Right cardiac atrium (tissue), 5 donors: ENCODE measurements around the gene CELF2. TPM values are rescaled to one million over a fixed set of nuclear protein-coding genes. Genes with fewer than 3 reads are reported as not detected.
A peak's percentile ranks its signal among the peaks of the same experiment; 100 is the strongest.

Source experiments
- ATAC-seq, 2 donors: fragments of 200-7000 bp; cut with Tn5 transposase; one replicate each; pipeline versions ENCODE4 v1.8.0 to v1.9.1; 2020; ENCODE audit warnings: moderate library complexity in 2 of 2, mild to moderate bottlenecking in 1 of 2
- DNase-seq, 3 donors: peaks; one replicate each; pipeline ENCODE4 v3.0.0-alpha.2; 2020
- H3K27ac ChIP-seq: one replicate; pipeline ENCODE4 v1.5.1; 2013; ENCODE audit warnings: mild to moderate bottlenecking, low read length, control low read depth, moderate library complexity
- H3K27me3 ChIP-seq: one replicate; pipeline ENCODE4 v1.6.1; 2013; ENCODE audit not compliant: control insufficient read depth, insufficient read depth
- H3K4me1 ChIP-seq: one replicate; pipeline ENCODE4 v1.6.1; 2013; ENCODE audit warnings: low read length; ENCODE audit not compliant: control insufficient read depth, insufficient read depth
- H3K4me3 ChIP-seq: one replicate; pipeline ENCODE4 v1.5.1; 2013; ENCODE audit warnings: low read length, control low read depth
- H3K9me3 ChIP-seq: one replicate; pipeline ENCODE4 v1.6.1; 2013; ENCODE audit warnings: low read length; ENCODE audit not compliant: control insufficient read depth
- WGBS: extraction: QIAGEN DNeasy Blood & Tissue Kit; methylation state at CpG from one replicate; pipeline ENCODE4 v1.1.7; 2013; 5-methylcytosine and 5-hydroxymethylcytosine counted together
- intact Hi-C, 4 donors: fragments of 100-400 bp; cut with DNase I; formaldehyde crosslinking; loops; one replicate each; pipeline versions ENCODE4 v1.11.0 to v1.14.0; 2022 to 2023
- polyA plus RNA-seq: library from polyadenylated mRNA; stranded (reverse); fragments of 200-250 nt; gene quantifications from one replicate; pipeline ENCODE4 v1.2.3, GENCODE V29; 2013
- total RNA-seq, 4 donors: library from RNA; stranded (reverse); fragmentation: NEBNext Ultra II Directional; extraction: Animal tissue kit (Norgen Biotek cat#: 25700); gene quantifications; one replicate each; pipeline ENCODE4 v1.2.1, GENCODE V29; 2021
- donor health status: healthy with polysubstance abuse.
- donor health status: DM: no; HTN: yes; CAD: no.
- donor health status: DM: no; HTN: no; CAD: no.
- donor health status: DM: no; HTN: yes; CAD: no; lungs with severe emphysema.
- donor health status: DM: yes; HTN: yes; CAD: no.

CELF2 gene
- total and polyA plus RNA-seq, 5 donors: 19.4 to 87.0 (median 76.8) TPM

GRCh38 chr10:11292576-11293302, 275.1 kb downstream of the CELF2 start:
- Histone ChIP-seq H3K9me3 (no peaks in the 10 kb centered on the region), H3K27ac (no peak overlapping the region), H3K4me1 (peaks cover 2% of the 10 kb centered on the region), H3K4me3 (no peak overlapping the region), H3K27me3 (no peaks in the 10 kb centered on the region)
- ATAC-seq (no peak), DNase-seq (no peak)
- 95% methylated on average over 14 of the region's 14 CpGs for WGBS
- intact Hi-C loops: no loop called here

GRCh38 chr10:11293332-11293731, 275.7 kb downstream of the CELF2 start:
- Histone ChIP-seq H3K27ac (no peak overlapping the region), H3K4me1 (peaks cover 2% of the 10 kb centered on the region), H3K4me3 (no peak overlapping the region), H3K27me3 (no peaks in the 10 kb centered on the region), H3K9me3 (no peaks in the 10 kb centered on the region)
- 89% methylated on average over 7 of the region's 7 CpGs for WGBS
- ATAC-seq (no peak), DNase-seq (no peak)
- intact Hi-C loops: no loop called here

DNA sequence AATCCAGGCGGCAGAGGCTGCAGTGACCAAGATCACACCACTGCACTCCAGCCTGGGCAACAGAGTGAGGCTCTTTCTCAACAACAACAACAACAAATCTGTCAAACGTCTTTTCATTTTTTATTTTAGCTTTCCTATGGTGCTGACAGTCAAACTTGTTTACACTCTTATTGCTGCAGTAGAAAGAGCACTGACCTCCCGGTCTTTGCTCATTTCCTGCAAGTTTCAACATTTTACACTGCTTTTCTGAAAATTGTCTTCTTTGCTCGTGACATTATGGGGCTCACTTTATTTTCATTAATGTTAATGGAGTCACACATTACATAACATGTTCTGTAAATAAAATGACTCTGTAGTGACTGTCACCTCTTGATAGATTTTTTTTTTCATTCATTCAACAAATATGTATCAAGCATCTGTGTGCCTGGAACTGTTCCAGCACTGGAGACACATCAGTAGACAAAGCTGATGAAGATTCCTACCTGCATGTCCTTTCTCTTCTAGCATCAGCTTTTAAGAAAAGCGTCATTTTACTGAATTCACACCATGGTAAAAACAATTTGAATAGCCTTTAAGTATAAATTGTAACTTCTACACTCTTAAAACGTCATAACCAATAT, 277.3 kb downstream of the CELF2 start:
- Histone ChIP-seq H3K4me3 (no peak overlapping the region), H3K27me3 (no peaks in the 10 kb centered on the region), H3K9me3 (no peaks in the 10 kb centered on the region), H3K4me1 (peaks cover 2% of the 10 kb centered on the region), H3K27ac (no peak overlapping the region)
- DNase-seq (no peak), ATAC-seq (no peak)
- intact Hi-C loops: no loop called here
- WGBS: 75% methylated on average over 6 of the region's 6 CpGs

GRCh38 chr10:11295492-11295891, 277.8 kb downstream of the CELF2 start:
- DNase-seq: no peak
- Histone ChIP-seq H3K9me3 (no peaks in the 10 kb centered on the region), H3K27ac (no peak overlapping the region), H3K4me3 (no peak overlapping the region), H3K27me3 (no peaks in the 10 kb centered on the region), H3K4me1 (peaks cover 2% of the 10 kb centered on the region)
- 95% methylated on average over 3 of the region's 3 CpGs for WGBS
- no peak for ATAC-seq
- intact Hi-C loops: no loop called here

DNA sequence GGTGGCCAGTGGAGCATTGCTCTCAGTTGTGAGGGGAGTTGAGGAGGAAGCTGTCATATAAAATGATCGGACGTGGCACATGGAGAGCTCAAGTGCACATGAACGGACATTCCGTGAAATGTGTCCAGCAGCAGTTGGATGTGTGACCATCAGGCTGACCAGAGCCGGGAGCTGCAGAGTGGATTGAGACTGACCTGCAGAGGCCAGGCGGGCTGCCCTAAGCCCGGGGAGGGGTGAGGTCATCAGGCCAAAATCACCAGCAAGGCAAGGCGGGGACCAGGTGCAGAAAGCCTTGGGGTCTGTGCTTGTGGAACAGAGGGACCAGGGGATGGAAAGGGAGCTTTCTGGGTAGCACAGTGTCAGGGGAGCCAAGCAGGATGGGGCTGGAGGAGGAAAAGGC, 279.5 kb downstream of the CELF2 start:
- intact Hi-C loops: no loop called here
- ATAC-seq: no peak

DNA sequence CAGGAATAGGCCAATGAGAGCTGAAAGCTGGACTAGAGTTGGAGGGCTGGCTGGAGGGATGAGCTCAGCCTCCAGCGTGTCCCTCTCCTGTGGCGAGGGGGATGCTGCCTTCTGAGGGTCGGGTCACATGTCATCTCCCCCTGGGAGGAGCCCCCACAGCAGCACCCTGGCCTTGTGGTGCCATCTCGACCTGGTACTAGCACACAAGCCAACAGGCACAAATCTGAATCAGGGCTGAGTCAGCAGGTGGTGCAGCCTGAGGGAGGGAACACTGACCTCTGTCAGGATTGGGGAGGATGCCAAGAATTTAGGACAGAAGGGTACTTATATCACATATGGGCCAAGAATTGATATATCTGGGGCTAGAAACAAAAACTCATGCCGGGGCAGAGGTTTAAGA, 280.4 kb downstream of the CELF2 start:
- Histone ChIP-seq H3K27me3 (no peaks in the 10 kb centered on the region), H3K9me3 (no peaks in the 10 kb centered on the region), H3K4me3 (no peak overlapping the region), H3K27ac (no peak overlapping the region), H3K4me1 (peaks cover 2% of the 10 kb centered on the region)
- DNase-seq (no peak), ATAC-seq (peak in 1 of 2 donors; percentile 27)
- intact Hi-C loops: no loop called here
- WGBS: 67% methylated on average over 5 of the region's 5 CpGs

More for the DNA sequence above, 279.5 kb downstream of the CELF2 start:
- Histone ChIP-seq H3K4me1 (peaks cover 2% of the 10 kb centered on the region), H3K27ac (no peak overlapping the region), H3K4me3 (no peak overlapping the region), H3K27me3 (no peaks in the 10 kb centered on the region), H3K9me3 (no peaks in the 10 kb centered on the region)
- no peak for DNase-seq
- 95% methylated on average over 8 of the region's 8 CpGs for WGBS

DNA sequence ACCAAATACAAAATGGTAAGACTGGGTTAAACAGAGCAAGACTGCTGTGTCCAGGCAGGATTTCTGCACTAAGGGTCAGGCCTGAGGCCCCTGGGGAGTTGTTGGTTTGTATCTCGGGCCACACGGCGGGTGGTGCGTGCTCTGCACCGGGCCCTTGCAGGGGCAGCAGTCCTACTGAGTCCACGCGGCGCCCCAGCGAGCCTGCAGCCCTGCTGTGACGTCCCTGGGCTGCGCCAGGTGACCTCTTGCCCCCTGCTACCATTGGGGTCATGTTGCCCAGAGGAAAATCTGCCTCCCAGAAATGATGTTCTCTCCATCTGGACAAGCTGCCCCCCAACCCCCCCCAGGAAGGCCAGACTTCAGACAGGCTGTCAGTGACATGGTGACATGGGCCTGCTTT, 281.5 kb downstream of the CELF2 start:
- H3K4me3 ChIP-seq: no peak overlapping the region
- H3K9me3 ChIP-seq: no peaks in the 10 kb centered on the region
- DNase-seq: no peak
- 85% methylated on average over 11 of the region's 11 CpGs for WGBS
- ATAC-seq: no peak
- intact Hi-C loops: no loop called here
- peaks cover 2% of the 10 kb centered on the region for H3K4me1 ChIP-seq
- no peak overlapping the region for H3K27ac ChIP-seq
- H3K27me3 ChIP-seq: no peaks in the 10 kb centered on the region

- intact Hi-C loops: no loop called here
- ATAC-seq: no peak
- H3K9me3 ChIP-seq: no peaks in the 10 kb centered on the region
- H3K27ac ChIP-seq: no peak overlapping the region
- no peak overlapping the region for H3K4me3 ChIP-seq
- no peak for DNase-seq
- WGBS: 92% methylated on average over 8 of the region's 8 CpGs
- H3K4me1 ChIP-seq: peaks cover 2% of the 10 kb centered on the region
- H3K27me3 ChIP-seq: no peaks in the 10 kb centered on the region
These were observed 282.4 kb downstream of the CELF2 start for GRCh38 chr10:11300026-11300425.

GRCh38 chr10:11300563-11300962, 282.9 kb downstream of the CELF2 start:
- intact Hi-C loops: no loop called here
- Histone ChIP-seq H3K9me3 (no peaks in the 10 kb centered on the region), H3K27me3 (no peaks in the 10 kb centered on the region), H3K4me1 (peaks cover 2% of the 10 kb centered on the region), H3K27ac (no peak overlapping the region), H3K4me3 (no peak overlapping the region)
- 82% methylated on average over 14 of the region's 14 CpGs for WGBS
- no peak for DNase-seq
- ATAC-seq: no peak

- Histone ChIP-seq H3K27me3 (no peaks in the 10 kb centered on the region), H3K4me1 (peaks cover 2% of the 10 kb centered on the region), H3K27ac (no peak overlapping the region), H3K4me3 (no peak overlapping the region), H3K9me3 (no peaks in the 10 kb centered on the region)
- ATAC-seq: no peak
- 87% methylated on average over 22 of the region's 22 CpGs for WGBS
- intact Hi-C loops: no loop called here
- DNase-seq: no peak
These were observed 284.0 kb downstream of the CELF2 start for GRCh38 chr10:11301571-11302111.

DNA sequence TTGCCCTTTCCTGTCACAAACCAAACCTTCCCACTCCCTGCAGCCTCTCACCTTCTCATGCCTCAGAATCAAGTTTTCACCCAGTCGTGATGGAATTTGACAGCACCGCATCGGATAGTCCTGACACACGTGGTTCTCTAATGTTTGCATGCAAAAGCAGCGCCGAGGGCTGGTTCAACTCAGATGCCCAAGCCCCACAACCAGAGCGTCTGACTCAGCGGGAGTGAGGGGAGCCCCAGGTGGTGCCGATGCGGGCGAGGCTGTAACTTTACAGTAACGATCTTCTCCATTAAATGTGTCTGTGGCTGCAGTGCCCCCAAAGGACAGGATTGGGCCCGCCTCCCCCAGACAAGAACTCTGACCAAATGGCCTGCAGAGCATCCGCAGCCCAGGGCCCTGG, 284.5 kb downstream of the CELF2 start:
- no peak for DNase-seq
- no peaks in the 10 kb centered on the region for H3K27me3 ChIP-seq
- H3K27ac ChIP-seq: no peak overlapping the region
- ATAC-seq: no peak
- 91% methylated on average over 14 of the region's 14 CpGs for WGBS
- H3K4me3 ChIP-seq: no peak overlapping the region
- intact Hi-C loops: no loop called here
- H3K9me3 ChIP-seq: no peaks in the 10 kb centered on the region
- peaks cover 2% of the 10 kb centered on the region for H3K4me1 ChIP-seq
